ENCODE data around the gene MBOAT7.
"Not testable (repeated sequence)": the region's sequence is repeated elsewhere in the genome, so short reads cannot be mapped to it uniquely, and the experiment has no call there.

MBOAT7 gene

DNA sequence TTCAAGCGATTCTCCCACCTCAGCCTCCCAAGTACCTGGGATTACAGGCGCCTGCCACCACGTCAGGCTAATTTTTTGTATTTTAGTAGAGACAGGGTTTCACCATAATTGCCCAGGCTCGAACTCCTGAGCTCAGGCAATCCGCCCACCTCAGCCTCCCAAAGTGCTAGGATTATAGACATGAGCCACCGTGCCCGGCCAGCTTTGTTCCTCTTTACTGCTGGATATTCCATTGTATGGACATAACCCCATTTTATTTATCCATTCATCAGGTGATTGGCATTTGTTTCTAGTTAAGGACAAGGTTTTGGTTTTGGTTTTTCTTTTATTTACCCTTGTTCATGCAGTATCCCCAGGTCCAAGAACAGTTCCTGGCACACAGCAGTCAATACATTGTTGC is 7.2 kb upstream of the MBOAT7 start:
- TF ChIP-seq GABPA (IDR thresholded peaks at IDR 0.05; ENCODE audit: low read depth) (no peak), CTCF (IDR thresholded peaks at IDR 0.05; ENCODE audit: insufficient read depth, low read length) (no peak), POLR2AphosphoS5 (IDR thresholded peaks at IDR 0.05; ENCODE audit: low read depth) (no peak), REST (IDR thresholded peaks at IDR 0.05; ENCODE audit: insufficient replicate concordance, low read depth) (no peak), SPI1 (IDR thresholded peaks at IDR 0.05; ENCODE audit: borderline replicate concordance, low read depth) (no peak)
- DNase-seq (ENCODE audit: low read depth in 1 of 2, low spot score in 1 of 2): no peak
- Histone ChIP-seq H3K27me3 (ENCODE audit: insufficient read depth, poor library complexity, severe bottlenecking) (no peaks in the 10 kb centered on the region), H3K27ac (replicated peaks) (no peak overlapping the region), H3K4me3 (replicated peaks; ENCODE audit: insufficient read depth, low read length) (no peak overlapping the region)

DNA sequence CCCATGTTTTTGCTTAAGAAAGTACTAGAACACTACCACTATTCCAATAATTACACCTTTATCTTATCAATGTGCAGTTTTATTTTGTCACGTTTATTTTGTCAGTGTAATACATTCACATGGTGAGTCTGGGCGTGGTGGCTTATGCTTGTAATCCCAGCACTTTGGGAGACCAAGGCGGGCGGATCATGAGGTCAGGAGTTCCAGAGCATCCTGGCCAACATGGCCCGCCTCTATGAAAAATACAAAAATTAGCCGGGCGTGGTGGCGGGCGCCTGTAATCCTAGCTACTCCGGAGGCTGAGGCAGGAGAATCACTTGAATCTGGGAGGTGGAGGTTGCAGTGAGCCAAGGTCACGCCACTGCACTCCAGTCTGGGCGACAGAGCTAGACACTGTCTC is 5.1 kb upstream of the MBOAT7 start:
- H3K4me3 ChIP-seq (replicated peaks; ENCODE audit: insufficient read depth, low read length); H3K27me3 ChIP-seq (ENCODE audit: insufficient read depth, poor library complexity, severe bottlenecking); H3K27ac ChIP-seq (replicated peaks); DNase-seq (ENCODE audit: low read depth in 1 of 2, low spot score in 1 of 2): not testable (repeated sequence)

DNA sequence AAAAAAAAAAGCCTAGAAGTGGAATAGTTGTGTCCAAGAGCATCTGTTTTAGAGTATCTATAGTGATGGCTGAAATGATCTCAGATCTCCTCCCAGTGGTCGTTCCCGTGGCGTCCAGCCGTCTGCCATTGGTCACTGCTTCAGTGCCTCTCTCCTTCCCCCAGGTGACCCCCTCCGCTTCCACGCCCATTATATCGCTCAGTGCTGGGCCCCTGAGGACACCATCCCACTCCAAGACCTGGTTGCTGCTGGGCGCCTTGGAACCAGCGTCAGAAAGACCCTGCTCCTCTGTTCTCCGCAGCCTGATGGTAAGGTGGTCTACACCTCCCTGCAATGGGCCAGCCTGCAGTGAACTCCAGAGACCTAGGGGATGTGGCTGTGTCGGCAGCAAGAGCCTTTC is 3.6 kb upstream of the MBOAT7 start:
- H3K27ac ChIP-seq (replicated peaks): no peak overlapping the region
- H3K4me3 ChIP-seq (replicated peaks; ENCODE audit: insufficient read depth, low read length): no peak overlapping the region
- H3K27me3 ChIP-seq (ENCODE audit: insufficient read depth, poor library complexity, severe bottlenecking): no peaks in the 10 kb centered on the region
- no peak for DNase-seq (ENCODE audit: low read depth in 1 of 2, low spot score in 1 of 2)
- TF ChIP-seq GABPA (IDR thresholded peaks at IDR 0.05; ENCODE audit: low read depth) (no peak), SPI1 (IDR thresholded peaks at IDR 0.05; ENCODE audit: borderline replicate concordance, low read depth) (no peak), CTCF (IDR thresholded peaks at IDR 0.05; ENCODE audit: insufficient read depth, low read length) (no peak), REST (IDR thresholded peaks at IDR 0.05; ENCODE audit: insufficient replicate concordance, low read depth) (no peak), POLR2AphosphoS5 (IDR thresholded peaks at IDR 0.05; ENCODE audit: low read depth) (no peak)

- no peak for DNase-seq (ENCODE audit: low read depth in 1 of 2, low spot score in 1 of 2)
- Histone ChIP-seq H3K4me3 (replicated peaks; ENCODE audit: insufficient read depth, low read length) (peak overlapping the region; percentile 80), H3K27me3 (ENCODE audit: insufficient read depth, poor library complexity, severe bottlenecking) (no peaks in the 10 kb centered on the region), H3K27ac (replicated peaks) (peak overlapping the region; percentile 98)
- TF ChIP-seq POLR2AphosphoS5 (IDR thresholded peaks at IDR 0.05; ENCODE audit: low read depth) (no peak), GABPA (IDR thresholded peaks at IDR 0.05; ENCODE audit: low read depth) (no peak), SPI1 (IDR thresholded peaks at IDR 0.05; ENCODE audit: borderline replicate concordance, low read depth) (no peak), REST (IDR thresholded peaks at IDR 0.05; ENCODE audit: insufficient replicate concordance, low read depth) (no peak), CTCF (IDR thresholded peaks at IDR 0.05; ENCODE audit: insufficient read depth, low read length) (no peak)
Observed at GRCh38 chr19:54191811-54192453, 2.6 kb upstream of the MBOAT7 start.
